Muscle of leg (tissue), 11 donors: ENCODE measurements around the gene NDE1. TPM values are rescaled to one million over a fixed set of nuclear protein-coding genes. Genes with fewer than 3 reads are reported as not detected.
A peak's percentile ranks its signal among the peaks of the same experiment; 100 is the strongest.
"Not testable (repeated sequence)": the region's sequence is repeated elsewhere in the genome, so short reads cannot be mapped to it uniquely, and the experiment has no call there.

Experiments used
- DNase-seq: peaks from one replicate; pipeline ENCODE4 v3.0.0; 2013
- H3K27ac ChIP-seq: one replicate; pipeline ENCODE4 v1.5.1; 2013; ENCODE audit warnings: mild to moderate bottlenecking, low read length, control low read depth
- H3K27me3 ChIP-seq: one replicate; pipeline ENCODE4 v1.6.1; 2013; ENCODE audit warnings: low read length; ENCODE audit not compliant: control insufficient read depth, insufficient read depth
- H3K36me3 ChIP-seq: one replicate; pipeline ENCODE4 v1.6.1; 2013; ENCODE audit warnings: low read length; ENCODE audit not compliant: control insufficient read depth, insufficient read depth
- H3K4me1 ChIP-seq: one replicate; pipeline ENCODE4 v1.6.1; 2013; ENCODE audit warnings: low read length; ENCODE audit not compliant: control insufficient read depth, insufficient read depth
- H3K4me3 ChIP-seq: one replicate; pipeline ENCODE4 v1.5.1; 2013; ENCODE audit warnings: low read length, control low read depth
- H3K9me3 ChIP-seq: replicated peaks from 2 replicates; pipeline ENCODE4 v1.6.1; 2013; ENCODE audit warnings: low read depth, low read length; ENCODE audit not compliant: control insufficient read depth
- WGBS: methylation state at CpG from one replicate; pipeline ENCODE4 v1.1.5; 2013; ENCODE audit warnings: missing lambda C conversion rate; ENCODE audit not compliant: insufficient coverage; 5-methylcytosine and 5-hydroxymethylcytosine counted together
- polyA plus RNA-seq, 8 donors: library from polyadenylated mRNA; unstranded; fragments of 120-200 nt; gene quantifications; one replicate each; pipeline versions ENCODE4 v1.2.1 to v1.2.3, GENCODE V29; 2013; ENCODE audit warnings: inconsistent platforms in 1 of 8, low replicate concordance in 1 of 8; ENCODE audit not compliant: insufficient read length in 8 of 8, insufficient read depth in 1 of 8
- total RNA-seq: library from RNA; stranded (reverse); fragments of 120-200 nt; gene quantifications from one replicate; pipeline ENCODE4 v1.2.4, GENCODE V29; 2013

The NDE1 gene
- total and polyA plus RNA-seq, 9 donors, result 13.6 to 38.9 (median 24.1) TPM

DNA sequence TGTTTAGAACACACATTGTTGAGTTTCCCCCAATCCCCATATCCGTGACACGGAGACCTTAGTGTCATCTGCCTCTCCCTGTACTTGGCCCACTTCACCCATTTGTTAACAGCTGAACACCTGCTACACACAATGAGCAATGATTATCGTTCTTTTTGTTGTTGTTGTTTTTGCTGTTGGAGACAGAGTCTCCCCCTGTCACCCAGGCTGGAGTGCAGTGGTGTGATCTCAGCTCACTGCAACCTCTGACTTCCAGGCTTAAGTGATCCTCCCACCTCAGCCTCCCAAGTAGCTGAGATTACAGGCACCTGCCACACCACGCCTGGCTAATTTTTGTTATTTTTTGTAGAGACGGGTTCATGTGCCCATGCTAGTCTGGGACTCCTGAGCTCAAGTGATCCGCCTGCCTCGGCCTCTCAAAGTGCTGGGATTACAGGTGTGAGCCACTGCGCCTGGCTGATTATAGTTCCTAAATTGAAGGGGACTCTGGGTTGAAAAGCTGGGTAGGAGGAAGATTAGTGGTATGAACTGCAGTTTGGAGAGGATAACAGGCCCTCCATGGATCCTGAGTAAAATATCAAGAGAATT lies 21.6 kb downstream of the NDE1 start:
- 98% methylated on average over 4 of the region's 8 CpGs for WGBS
- Histone ChIP-seq H3K36me3 (peaks cover 38% of the 10 kb centered on the region), H3K27me3 (no peaks in the 10 kb centered on the region), H3K4me1 (peaks cover 4% of the 10 kb centered on the region), H3K9me3 (no peaks in the 10 kb centered on the region), H3K27ac (no peak overlapping the region), H3K4me3 (no peak overlapping the region)
- DNase-seq, result no peak

DNA sequence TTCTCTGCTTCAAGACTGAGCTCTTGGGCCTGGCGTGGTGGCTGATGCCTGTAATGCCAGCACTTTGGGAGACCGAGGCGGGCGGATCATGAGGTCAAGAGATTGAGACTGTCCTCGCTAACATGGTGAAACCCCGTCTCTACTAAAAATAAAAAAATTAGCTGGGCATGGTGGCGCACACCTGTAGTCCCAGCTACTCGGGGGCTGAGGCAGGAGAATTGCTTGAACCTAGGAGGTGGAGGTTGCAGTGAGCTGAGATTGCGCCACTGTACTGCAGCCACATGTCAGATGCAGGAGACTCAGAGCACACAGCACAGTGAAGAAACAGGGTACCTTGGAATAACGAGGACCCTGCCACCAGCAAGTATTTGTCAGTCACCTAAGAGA lies 22.1 kb downstream of the NDE1 start:
- WGBS, result 89% methylated on average over 5 of the region's 10 CpGs
- H3K27ac ChIP-seq, result peak overlapping the region; percentile 88
- not testable (repeated sequence) for DNase-seq, H3K4me3 ChIP-seq, H3K9me3 ChIP-seq, H3K4me1 ChIP-seq, H3K27me3 ChIP-seq
- peaks cover 38% of the 10 kb centered on the region for H3K36me3 ChIP-seq

DNA sequence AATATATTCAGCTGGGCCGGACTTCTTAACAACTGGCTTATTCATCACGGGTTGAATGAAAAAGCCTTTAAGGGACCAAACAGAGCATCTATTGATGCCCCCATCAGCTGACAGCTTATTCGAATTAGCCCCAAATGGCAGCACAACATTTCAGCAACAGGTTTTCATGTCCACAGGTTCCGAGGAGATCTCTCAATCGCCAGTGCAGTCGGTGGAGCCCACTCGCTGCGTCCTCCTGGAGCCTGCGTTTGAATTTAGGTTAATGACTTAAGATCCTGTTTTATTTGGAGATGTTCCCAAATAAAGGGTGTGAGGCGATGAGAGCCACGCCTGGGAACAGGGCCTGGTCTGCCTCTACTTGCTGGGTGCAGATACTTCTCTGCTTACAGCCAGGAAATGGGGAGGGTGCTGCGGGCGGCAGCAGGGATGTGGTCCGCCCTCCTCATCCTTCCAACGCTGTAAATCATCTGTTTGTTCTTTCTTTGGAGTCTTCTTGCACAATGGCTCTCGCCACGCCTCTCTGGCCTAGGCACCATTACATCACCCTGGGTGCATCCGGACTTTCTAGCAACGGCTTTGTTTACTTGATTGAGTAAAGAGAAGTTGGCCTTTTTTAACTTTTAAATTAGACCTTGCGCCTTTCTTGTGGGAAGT lies 22.6 kb downstream of the NDE1 start:
- WGBS, result 54% methylated on average over 15 of the region's 20 CpGs
- peak; percentile 92 for DNase-seq
- Histone ChIP-seq H3K27me3 (no peaks in the 10 kb centered on the region), H3K4me1 (peaks cover 4% of the 10 kb centered on the region), H3K4me3 (no peak overlapping the region), H3K9me3 (no peaks in the 10 kb centered on the region), H3K36me3 (peaks cover 37% of the 10 kb centered on the region), H3K27ac (peak overlapping the region; percentile 88)

DNA sequence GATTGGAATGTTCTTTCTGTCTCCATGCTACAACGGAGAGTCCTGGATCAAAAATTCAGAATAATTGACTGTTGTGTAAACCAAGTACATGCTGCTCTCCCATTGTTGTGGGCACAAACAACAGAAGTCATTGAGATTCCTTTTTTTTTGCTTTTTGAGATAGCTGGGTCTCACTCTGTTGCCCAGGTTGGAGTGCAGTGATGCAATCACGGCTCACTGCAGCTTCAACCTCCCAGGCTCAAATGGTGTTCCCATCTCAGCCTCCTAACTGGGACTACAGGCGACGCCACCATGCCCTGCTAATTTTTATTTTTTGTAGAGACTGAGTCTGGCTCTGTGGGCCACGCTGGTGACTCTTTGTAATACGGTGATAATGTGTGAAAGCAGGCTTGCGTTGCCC lies 24.5 kb downstream of the NDE1 start:
- H3K4me1 ChIP-seq, result peaks cover 4% of the 10 kb centered on the region
- no peak overlapping the region for H3K27ac ChIP-seq
- H3K27me3 ChIP-seq, result no peaks in the 10 kb centered on the region
- no peak overlapping the region for H3K4me3 ChIP-seq
- H3K9me3 ChIP-seq, result no peaks in the 10 kb centered on the region
- DNase-seq, result no peak
- H3K36me3 ChIP-seq, result peaks cover 35% of the 10 kb centered on the region
- WGBS, result 90% methylated on average over 5 of the region's 7 CpGs

DNA sequence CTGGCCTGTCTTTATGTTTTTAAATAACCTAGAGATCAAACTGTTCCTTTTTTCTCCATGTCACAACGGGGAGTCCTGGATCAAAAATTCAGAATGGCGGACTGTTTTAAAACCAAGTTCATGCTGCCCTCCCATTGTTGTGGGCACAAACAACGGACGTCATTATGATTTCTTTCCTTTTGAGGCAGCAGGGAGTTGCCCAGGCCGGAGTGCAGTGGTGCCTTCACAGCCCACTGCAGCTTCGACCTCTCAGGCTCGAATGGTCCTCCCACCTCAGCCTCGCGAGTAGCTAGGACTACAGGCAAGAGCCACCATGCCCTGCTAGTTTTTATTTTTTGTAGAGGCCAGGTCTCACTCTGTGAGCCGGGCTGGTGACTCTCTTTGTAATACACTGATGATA lies 26.5 kb downstream of the NDE1 start:
- Histone ChIP-seq H3K27me3 (no peaks in the 10 kb centered on the region), H3K4me3 (no peak overlapping the region), H3K9me3 (no peaks in the 10 kb centered on the region), H3K27ac (no peak overlapping the region), H3K36me3 (peaks cover 37% of the 10 kb centered on the region), H3K4me1 (peaks cover 4% of the 10 kb centered on the region)
- 79% methylated on average over 10 of the region's 10 CpGs for WGBS
- DNase-seq, result no peak

DNA sequence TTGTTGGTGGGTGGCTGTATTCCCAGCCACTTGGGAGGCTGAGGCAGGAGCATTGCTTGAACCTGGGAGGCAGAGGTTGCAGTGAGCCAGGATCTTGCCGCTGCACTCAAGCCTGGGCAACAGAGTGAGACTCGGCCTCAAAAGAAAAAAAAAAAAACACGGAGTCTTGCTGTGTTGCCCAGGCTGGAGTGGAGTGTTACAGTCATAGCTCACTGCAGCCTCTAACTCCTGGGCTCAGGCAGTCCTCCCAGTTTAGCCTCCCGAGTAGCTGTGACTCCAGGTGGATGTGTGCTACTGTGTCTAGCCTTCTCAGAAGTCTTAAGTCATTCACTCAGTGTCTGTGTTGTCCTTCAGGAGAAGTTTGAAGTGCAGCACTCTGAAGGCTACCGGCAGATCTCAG lies 27.4 kb downstream of the NDE1 start:
- WGBS, result 100% methylated on average over 4 of the region's 5 CpGs
- H3K27me3 ChIP-seq, result no peaks in the 10 kb centered on the region
- H3K4me1 ChIP-seq, result peaks cover 4% of the 10 kb centered on the region
- H3K27ac ChIP-seq, result no peak overlapping the region
- no peaks in the 10 kb centered on the region for H3K9me3 ChIP-seq
- DNase-seq, result no peak
- H3K4me3 ChIP-seq, result no peak overlapping the region
- peaks cover 32% of the 10 kb centered on the region for H3K36me3 ChIP-seq

DNA sequence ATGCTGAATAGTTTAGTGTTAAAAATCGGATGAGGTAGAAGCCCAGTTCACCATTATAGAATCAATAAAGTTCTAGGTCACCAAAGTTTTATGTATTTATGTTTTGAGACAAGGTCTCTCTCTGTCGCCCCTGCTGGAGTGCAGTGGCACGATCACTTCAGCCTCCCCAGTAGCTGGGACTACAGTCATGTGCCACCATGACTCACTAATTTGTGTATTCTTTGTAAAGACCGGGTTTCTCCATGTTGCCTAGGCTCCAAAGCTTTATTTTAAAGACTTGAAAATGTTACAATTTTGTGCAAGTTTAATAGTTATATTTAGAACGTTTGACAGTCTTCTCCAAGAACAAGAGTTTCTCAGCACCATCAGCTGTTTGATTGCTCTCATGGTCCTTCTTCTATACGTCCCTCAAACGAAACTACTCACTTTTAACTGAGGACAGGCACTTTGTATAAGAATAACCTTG lies 32.1 kb downstream of the NDE1 start:
- no peak overlapping the region for H3K4me3 ChIP-seq
- H3K36me3 ChIP-seq, result peaks cover 30% of the 10 kb centered on the region
- H3K9me3 ChIP-seq, result no peaks in the 10 kb centered on the region
- WGBS, result no CpG with 5 or more reads among the region's 7 CpGs
- no peak for DNase-seq
- no peaks in the 10 kb centered on the region for H3K27me3 ChIP-seq
- H3K27ac ChIP-seq, result no peak overlapping the region
- no peaks in the 10 kb centered on the region for H3K4me1 ChIP-seq

DNA sequence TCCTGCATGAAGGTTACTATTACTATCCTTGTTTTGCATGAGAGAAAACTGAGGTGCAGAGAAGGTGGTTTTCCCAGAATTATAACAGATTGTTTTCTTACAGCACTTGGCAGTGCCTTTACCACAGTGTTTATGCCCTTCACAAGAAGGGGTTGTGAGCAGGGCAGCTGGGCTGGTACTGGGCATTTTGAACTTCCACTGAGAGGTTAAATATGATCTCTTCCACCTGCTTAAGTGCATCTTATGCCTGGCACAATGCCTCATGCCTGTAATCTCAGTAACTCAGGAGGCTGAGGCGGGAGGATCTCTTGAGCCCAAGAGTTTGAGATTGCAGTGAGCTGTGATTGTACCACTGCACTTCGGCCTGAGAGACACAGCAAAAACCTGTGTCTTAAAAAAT lies 36.2 kb downstream of the NDE1 start:
- H3K27me3 ChIP-seq, result no peaks in the 10 kb centered on the region
- no peaks in the 10 kb centered on the region for H3K4me1 ChIP-seq
- peak; percentile 21 for DNase-seq
- H3K36me3 ChIP-seq, result peaks cover 33% of the 10 kb centered on the region
- no peak overlapping the region for H3K27ac ChIP-seq
- no peaks in the 10 kb centered on the region for H3K9me3 ChIP-seq
- 100% methylated on average over 2 of the region's 2 CpGs for WGBS
- no peak overlapping the region for H3K4me3 ChIP-seq

DNA sequence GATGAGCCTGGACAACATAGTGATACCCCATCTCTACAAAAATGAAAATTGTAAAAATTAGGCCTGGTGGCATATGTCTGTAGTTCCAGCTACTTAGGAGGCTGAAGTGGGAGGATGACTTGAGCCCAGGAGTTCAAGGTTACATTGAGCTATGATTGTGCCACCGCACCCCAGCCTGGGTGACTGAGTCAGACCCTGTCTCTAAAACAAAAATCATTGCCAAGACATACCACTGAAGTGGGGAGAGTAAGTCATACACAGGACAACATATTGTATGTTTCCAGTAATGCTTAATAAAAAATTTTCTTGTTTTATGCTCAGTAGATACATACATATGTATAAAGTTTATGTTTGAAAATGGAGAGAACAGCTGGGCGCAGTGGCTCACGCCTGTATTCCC lies 39.2 kb downstream of the NDE1 start:
- H3K36me3 ChIP-seq, result peaks cover 57% of the 10 kb centered on the region

DNA sequence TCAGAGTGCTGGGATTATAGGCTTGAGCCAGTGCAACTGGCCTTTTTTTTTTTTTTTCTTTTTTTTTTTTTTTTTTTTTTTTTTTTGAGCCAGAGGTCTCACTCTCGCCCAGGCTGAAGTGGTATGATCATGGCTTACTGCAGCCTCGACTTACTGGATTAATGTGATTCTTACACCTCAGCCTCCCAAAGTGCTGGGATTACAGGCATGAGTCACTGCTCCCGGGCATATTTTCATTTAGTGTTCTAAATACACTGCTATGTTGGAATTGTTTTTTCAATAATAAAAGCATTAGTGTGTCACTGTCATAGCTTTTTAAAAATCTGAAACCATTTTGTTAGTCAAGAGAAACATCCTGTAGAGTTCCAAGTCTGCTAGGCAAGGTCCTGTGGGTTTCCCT lies 40.3 kb downstream of the NDE1 start:
- WGBS, result no CpG with 5 or more reads among the region's 3 CpGs
- Histone ChIP-seq H3K4me1 (no peaks in the 10 kb centered on the region), H3K27me3 (no peaks in the 10 kb centered on the region), H3K9me3 (no peaks in the 10 kb centered on the region), H3K27ac (no peak overlapping the region), H3K4me3 (no peak overlapping the region), H3K36me3 (peaks cover 63% of the 10 kb centered on the region)
- no peak for DNase-seq

More for the DNA sequence above, 39.2 kb downstream of the NDE1 start:
- H3K27me3 ChIP-seq, result no peaks in the 10 kb centered on the region
- no peak overlapping the region for H3K4me3 ChIP-seq
- H3K4me1 ChIP-seq, result no peaks in the 10 kb centered on the region
- H3K27ac ChIP-seq, result no peak overlapping the region
- WGBS, result 90% methylated on average over 2 of the region's 3 CpGs
- DNase-seq, result no peak
- no peaks in the 10 kb centered on the region for H3K9me3 ChIP-seq
